ENCODE results near the gene C3orf20.

DNA sequence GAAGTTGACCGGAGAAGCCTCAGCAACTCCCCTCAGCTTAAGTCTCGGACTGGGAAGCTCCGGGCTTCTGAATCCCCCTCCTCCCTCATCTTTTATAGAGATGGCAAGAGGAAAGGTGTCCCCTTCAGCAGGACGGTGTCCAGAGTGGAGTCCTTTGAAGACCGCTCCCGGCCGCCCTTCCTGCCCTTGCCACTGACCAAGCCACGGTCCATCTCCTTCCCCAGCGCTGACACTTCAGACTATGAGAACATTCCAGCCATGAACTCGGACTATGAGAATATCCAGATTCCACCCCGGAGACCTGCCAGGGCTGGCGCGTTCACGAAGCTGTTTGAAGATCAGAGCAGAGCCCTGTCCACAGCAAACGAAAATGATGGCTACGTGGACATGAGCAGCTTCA, 146.2 kb downstream of the C3orf20 start:
- no peak for TF ChIP-seq CTCF (IDR thresholded peaks at IDR 0.05)
- no peak for TF ChIP-seq EZH2 (IDR thresholded peaks at IDR 0.05; ENCODE audit: borderline replicate concordance, insufficient read depth, low read depth, low read length, poor library complexity, severe bottlenecking)
